K562 (cell line): ENCODE results near the gene ANP32B. TPM values are rescaled to one million over a fixed set of nuclear protein-coding genes. Genes with fewer than 3 reads are reported as not detected.

Source experiments
- ATF1 ChIP-seq, 2 experiments: fragments of 450-650 bp in 1 of 2; IDR thresholded peaks; 2 replicates each; pipeline ENCODE4 v1.6.1; 2016; ENCODE audit warnings: missing compliant biosample characterization in 1 of 2, missing genetic modification characterization in 1 of 2
- BRCA1 ChIP-seq, 2 experiments: fragments of 450-650 bp in 1 of 2; sonication (generic) in 1 of 2; formaldehyde crosslinking in 1 of 2; IDR thresholded peaks; 2 replicates each; pipeline versions ENCODE4 v1.5.0 to v1.6.1; 2017 to 2020; ENCODE audit warnings: mild to moderate bottlenecking in 1 of 2, missing genetic modification reagents in 1 of 2
- CTCF ChIP-seq, 3 experiments: IDR thresholded peaks in 2 of 3; conservative IDR thresholded peaks in 1 of 3; 2 replicates each; pipeline ENCODE4 v1.5.1; 2011 to 2012; ENCODE audit warnings: low read length in 3 of 3, mild to moderate bottlenecking in 3 of 3, control low read depth in 2 of 3, improper control_type of control experiment in 1 of 3, inconsistent platforms in 1 of 3, low read depth in 1 of 3, mixed read lengths in 1 of 3, moderate library complexity in 1 of 3; ENCODE audit not compliant: insufficient read depth in 2 of 3
- MED1 ChIP-seq: sonication (generic); formaldehyde crosslinking; IDR thresholded peaks from 2 replicates; pipeline ENCODE4 v1.8.1; 2023; ENCODE audit warnings: missing genetic modification reagents, borderline replicate concordance
- NCOA1 ChIP-seq: fragments of 450-650 bp; IDR thresholded peaks from 2 replicates; pipeline ENCODE4 v1.6.1; 2016; ENCODE audit warnings: low read depth
- NONO ChIP-seq, 2 experiments: fragments of 200-400 bp in 1 of 2; fragments of 450-650 bp in 1 of 2; formaldehyde crosslinking in 1 of 2; IDR thresholded peaks; 2 replicates each; pipeline ENCODE4 v1.6.1; 2017; ENCODE audit warnings: low read depth in 2 of 2, mild to moderate bottlenecking in 2 of 2, moderate library complexity in 2 of 2, low read length in 1 of 2
- PRPF4 ChIP-seq: fragments of 200-400 bp; formaldehyde crosslinking; IDR thresholded peaks from one replicate; pipeline ENCODE4 v1.6.1; 2017; ENCODE audit warnings: low read length, low read depth, mild to moderate bottlenecking; ENCODE audit not compliant: insufficient read depth, poor library complexity, severe bottlenecking
- RAD51 ChIP-seq: fragments of 450-650 bp; IDR thresholded peaks from 2 replicates; pipeline ENCODE4 v1.7.1; 2016; ENCODE audit warnings: low read depth, mild to moderate bottlenecking, borderline replicate concordance
- SNRNP70 ChIP-seq: fragments of 200-400 bp; formaldehyde crosslinking; optimal IDR thresholded peaks from 2 replicates; pipeline ENCODE3; 2017; ENCODE audit warnings: low read depth, low read length
- TCF3 ChIP-seq: sonication (generic); formaldehyde crosslinking; IDR thresholded peaks from 2 replicates; pipeline ENCODE4 v1.4.0; 2020; ENCODE audit warnings: mild to moderate bottlenecking, missing genetic modification reagents
- ZBED1 ChIP-seq: IDR thresholded peaks from 2 replicates; pipeline ENCODE4 v1.6.1; 2014
- polyA plus RNA-seq, 8 experiments: library from polyadenylated mRNA; depleted of rRNA in 4 of 8; stranded (reverse) in 5 of 8; unstranded in 3 of 8; fragments of >200 nt; fragmentation: Nextera tagmentation in 2 of 8; fragmentation: Illumina TruSeq in 1 of 8; extraction: Ambion mirVana in 2 of 8; extraction: Trizol in 1 of 8; gene quantifications; 2 replicates each; pipeline versions ENCODE4 v1.2.1 to v1.2.3, GENCODE V29; 2011 to 2014; ENCODE audit warnings: inconsistent platforms in 1 of 8, missing spikeins in 1 of 8
- total RNA-seq, 7 experiments: library from RNA; depleted of rRNA in 6 of 7; stranded (reverse); fragments of >200 nt in 6 of 7; fragmentation: Illumina TruSeq in 2 of 7; extraction: Trizol in 2 of 7; gene quantifications; 2 replicates each; pipeline versions ENCODE4 v1.2.1 to v1.2.3, GENCODE V29; 2011 to 2021; ENCODE audit warnings: low replicate concordance in 1 of 7
- TF ChIP-seq, protein P1 (sequence below): fragments of 250-450 bp; sonication (Bioruptor Pico); IDR thresholded peaks from 2 replicates; pipeline ENCODE4 v1.5.0; 2020; ENCODE audit warnings: mild to moderate bottlenecking, borderline replicate concordance
- TF ChIP-seq, protein P2 (sequence below), 2 experiments: fragments of 450-650 bp; formaldehyde crosslinking in 1 of 2; IDR thresholded peaks; 2 replicates each; pipeline versions ENCODE4 v1.4.0 to v1.6.1; 2014 to 2020; ENCODE audit warnings: mild to moderate bottlenecking in 2 of 2, borderline replicate concordance in 1 of 2, low read depth in 1 of 2

ANP32B gene
- total and polyA plus RNA-seq, 9 of the 15 experiments (the other 6 are each of a cell fraction or from before 2014, with no cell fraction given): 68.9 to 815 (median 141) TPM

GRCh38 chr9:98056269-98057137 lies 73.4 kb downstream of the ANP32B start, which contains the start of gene NANS (continued):
- TF ChIP-seq PRPF4 (peak; percentile 64), CTCF (IDR thresholded peaks at IDR 0.05 in 2 of 3, conservative IDR thresholded peaks at IDR 0.05 in 1 of 3; ENCODE audit: insufficient read depth in 2 of 3, low read depth in 1 of 3, low read length in 3 of 3) (peak in 2 of 3 experiments; percentile 12 to 38; a peak in 2 of 6 replicates), ATF1 (CRISPR knock-in tag; IDR thresholded peaks at IDR 0.05) (no peak), ATF1 (tag; IDR thresholded peaks at IDR 0.05) (peak; percentile 68), TCF3 (CRISPR knock-in tag) (no peak; the same call in 1 of the 2 replicates), SNRNP70 (no peak), MED1 (CRISPR knock-in tag) (no peak), NONO (IDR thresholded peaks at IDR 0.05; ENCODE audit: low read depth in 2 of 2, low read length in 1 of 2) (peak; percentile 46 to 85; a peak in 1 of 4 replicates), BRCA1 (IDR thresholded peaks at IDR 0.05) (no peak), BRCA1 (CRISPR knock-in tag; IDR thresholded peaks at IDR 0.05) (0 out of 2 replicates have a peak, but pooled peaks have one; percentile 67), NCOA1 (no peak), RAD51 (no peak), ZBED1 (no peak)
- TF ChIP-seq, protein P1, sequence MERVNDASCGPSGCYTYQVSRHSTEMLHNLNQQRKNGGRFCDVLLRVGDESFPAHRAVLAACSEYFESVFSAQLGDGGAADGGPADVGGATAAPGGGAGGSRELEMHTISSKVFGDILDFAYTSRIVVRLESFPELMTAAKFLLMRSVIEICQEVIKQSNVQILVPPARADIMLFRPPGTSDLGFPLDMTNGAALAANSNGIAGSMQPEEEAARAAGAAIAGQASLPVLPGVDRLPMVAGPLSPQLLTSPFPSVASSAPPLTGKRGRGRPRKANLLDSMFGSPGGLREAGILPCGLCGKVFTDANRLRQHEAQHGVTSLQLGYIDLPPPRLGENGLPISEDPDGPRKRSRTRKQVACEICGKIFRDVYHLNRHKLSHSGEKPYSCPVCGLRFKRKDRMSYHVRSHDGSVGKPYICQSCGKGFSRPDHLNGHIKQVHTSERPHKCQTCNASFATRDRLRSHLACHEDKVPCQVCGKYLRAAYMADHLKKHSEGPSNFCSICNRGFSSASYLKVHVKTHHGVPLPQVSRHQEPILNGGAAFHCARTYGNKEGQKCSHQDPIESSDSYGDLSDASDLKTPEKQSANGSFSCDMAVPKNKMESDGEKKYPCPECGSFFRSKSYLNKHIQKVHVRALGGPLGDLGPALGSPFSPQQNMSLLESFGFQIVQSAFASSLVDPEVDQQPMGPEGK (CRISPR knock-in tag): no peak
- TF ChIP-seq, protein P2, sequence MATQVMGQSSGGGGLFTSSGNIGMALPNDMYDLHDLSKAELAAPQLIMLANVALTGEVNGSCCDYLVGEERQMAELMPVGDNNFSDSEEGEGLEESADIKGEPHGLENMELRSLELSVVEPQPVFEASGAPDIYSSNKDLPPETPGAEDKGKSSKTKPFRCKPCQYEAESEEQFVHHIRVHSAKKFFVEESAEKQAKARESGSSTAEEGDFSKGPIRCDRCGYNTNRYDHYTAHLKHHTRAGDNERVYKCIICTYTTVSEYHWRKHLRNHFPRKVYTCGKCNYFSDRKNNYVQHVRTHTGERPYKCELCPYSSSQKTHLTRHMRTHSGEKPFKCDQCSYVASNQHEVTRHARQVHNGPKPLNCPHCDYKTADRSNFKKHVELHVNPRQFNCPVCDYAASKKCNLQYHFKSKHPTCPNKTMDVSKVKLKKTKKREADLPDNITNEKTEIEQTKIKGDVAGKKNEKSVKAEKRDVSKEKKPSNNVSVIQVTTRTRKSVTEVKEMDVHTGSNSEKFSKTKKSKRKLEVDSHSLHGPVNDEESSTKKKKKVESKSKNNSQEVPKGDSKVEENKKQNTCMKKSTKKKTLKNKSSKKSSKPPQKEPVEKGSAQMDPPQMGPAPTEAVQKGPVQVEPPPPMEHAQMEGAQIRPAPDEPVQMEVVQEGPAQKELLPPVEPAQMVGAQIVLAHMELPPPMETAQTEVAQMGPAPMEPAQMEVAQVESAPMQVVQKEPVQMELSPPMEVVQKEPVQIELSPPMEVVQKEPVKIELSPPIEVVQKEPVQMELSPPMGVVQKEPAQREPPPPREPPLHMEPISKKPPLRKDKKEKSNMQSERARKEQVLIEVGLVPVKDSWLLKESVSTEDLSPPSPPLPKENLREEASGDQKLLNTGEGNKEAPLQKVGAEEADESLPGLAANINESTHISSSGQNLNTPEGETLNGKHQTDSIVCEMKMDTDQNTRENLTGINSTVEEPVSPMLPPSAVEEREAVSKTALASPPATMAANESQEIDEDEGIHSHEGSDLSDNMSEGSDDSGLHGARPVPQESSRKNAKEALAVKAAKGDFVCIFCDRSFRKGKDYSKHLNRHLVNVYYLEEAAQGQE (IDR thresholded peaks at IDR 0.05; ENCODE audit: borderline replicate concordance): no peak
- TF ChIP-seq, protein P2 (CRISPR knock-in tag; IDR thresholded peaks at IDR 0.05; ENCODE audit: low read depth): 0 out of 2 replicates have a peak, but pooled peaks have one; percentile 63
